NCI-H2029 treated with DMSO at 0.1 percent for 48 hours (cell line): Measurements from ENCODE around the gene SCN2A.
"Not testable (repeated sequence)": the region's sequence is repeated elsewhere in the genome, so short reads cannot be mapped to it uniquely, and the experiment has no call there.

Experiments
- DNase-seq: peaks from one replicate; lab custom pipeline; 2025; lab: John Stamatoyannopoulos, UW

Gene SCN2A

DNA sequence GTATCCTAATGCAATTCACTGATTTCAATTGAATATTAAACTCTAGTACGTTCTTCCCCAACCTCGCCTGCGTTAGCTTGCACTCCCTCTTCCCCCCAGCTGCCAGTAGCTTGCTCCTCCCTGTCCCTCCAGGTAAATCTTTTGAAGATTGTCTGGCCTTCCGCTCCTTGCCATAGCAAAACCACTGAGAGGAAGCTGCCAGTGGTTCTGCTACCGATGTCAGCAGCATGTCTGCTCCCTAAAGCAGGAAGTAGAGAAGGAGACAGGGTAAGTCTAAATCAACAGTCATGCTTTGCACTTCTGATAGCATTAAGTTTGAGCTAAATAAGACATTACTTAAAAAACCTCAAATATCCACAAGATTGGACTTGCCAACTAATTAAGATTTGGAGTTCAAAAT lies 89.1 kb downstream of the SCN2A start:
- DNase-seq = no peak

DNA sequence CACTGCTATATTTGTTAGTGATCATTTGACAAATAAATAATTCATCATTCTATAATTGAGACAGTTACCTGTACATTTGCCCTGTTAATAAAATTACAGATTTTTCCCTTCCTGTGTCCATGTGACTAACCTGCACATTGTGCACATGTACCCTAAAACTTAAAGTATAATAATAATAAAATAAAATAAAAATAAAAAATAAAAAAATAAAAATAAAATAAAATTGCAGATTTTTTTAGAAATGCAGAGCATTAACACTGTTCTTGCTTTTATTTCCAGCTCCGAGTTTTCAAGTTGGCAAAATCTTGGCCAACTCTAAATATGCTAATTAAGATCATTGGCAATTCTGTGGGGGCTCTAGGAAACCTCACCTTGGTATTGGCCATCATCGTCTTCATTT lies 105.1 kb downstream of the SCN2A start:
- not testable (repeated sequence) for DNase-seq

GRCh38 chr2:165348441-165348840 lies 109.2 kb downstream of the SCN2A start:
- no peak for DNase-seq

GRCh38 chr2:165349181-165349580 lies 110.0 kb downstream of the SCN2A start:
- no peak for DNase-seq

- no peak for DNase-seq
These were observed 118.5 kb downstream of the SCN2A start for GRCh38 chr2:165357758-165358157.

DNA sequence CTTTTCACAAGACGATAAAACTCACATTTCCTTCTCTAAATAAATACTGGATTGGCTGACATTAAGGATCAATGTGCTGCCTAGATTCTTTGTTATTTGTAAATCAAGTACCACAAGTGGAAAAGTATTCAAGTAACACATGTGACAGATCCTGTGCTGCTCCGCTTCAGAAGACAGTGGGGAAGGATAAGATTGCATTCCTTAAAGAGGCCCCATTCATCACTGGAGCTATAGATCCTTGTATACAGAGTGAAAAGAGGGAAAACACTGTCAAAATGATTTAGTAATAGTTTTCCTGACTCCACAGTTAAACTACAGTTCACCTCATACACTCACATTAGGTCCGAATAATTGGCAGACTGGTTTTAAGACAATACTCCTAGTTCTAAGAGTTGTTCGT lies 122.3 kb downstream of the SCN2A start:
- DNase-seq = no peak

- DNase-seq = no peak
These were observed 130.1 kb downstream of the SCN2A start for GRCh38 chr2:165369131-165369897.

GRCh38 chr2:165369898-165370296 lies 130.7 kb downstream of the SCN2A start:
- DNase-seq = no peak

DNA sequence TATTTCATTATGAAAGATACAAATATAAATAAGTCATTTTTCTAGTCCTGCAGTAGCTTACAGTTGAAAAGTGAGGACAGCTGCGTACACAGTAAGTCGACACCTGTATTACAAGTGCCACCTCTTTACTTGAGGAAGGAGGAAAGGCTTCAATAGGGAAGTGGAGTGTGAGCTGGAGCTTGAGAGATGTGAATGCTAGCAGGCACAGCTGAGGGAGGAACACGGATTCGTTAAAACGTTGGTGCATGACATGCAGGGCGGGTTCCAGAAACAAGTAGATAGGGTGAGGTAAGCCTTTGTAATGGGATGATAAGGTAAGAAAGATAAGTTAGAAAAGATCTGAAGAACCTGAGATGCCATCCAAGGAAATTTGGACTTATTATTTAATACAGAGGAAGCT lies 132.1 kb downstream of the SCN2A start:
- DNase-seq = peak; percentile 96

GRCh38 chr2:165373278-165374010 lies 134.2 kb downstream of the SCN2A start:
- no peak for DNase-seq

DNA sequence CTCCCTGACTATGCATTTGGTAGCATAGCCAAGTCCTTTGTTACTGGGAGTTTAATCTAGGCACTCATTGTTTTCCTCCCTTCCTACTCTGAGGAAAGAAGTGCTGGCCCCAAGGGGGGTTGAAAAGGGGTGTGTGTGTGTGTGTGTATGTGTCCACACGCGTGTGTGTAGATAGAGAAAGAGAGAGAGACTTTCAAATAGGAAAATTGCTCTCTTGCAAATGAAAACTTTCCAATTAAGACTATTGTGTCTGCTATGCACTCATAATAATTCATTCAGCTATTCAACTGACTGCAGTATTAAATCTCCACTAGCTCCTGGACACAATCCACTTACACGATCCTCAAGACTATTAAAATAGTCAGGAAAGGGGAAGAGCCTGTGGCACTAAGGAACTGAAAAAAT lies 137.4 kb downstream of the SCN2A start:
- DNase-seq = no peak

DNA sequence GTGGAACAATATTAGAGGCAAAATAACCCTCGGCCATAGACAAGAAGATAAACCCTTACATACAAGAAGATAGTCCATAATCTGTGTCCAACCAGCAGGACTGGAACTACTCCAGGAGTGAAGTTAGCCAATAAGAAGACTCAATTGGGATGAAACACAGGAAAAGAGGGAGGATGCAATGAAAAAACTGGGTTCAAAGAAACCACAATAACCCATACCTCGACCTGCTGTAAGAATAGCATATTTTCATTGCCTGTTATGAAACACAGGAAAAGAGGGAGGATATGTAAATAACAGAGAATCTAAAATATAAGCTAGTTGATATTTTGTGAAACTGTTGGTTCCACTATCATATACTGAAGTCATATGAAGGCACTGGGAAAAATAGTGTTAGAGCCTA lies 143.1 kb downstream of the SCN2A start:
- no peak for DNase-seq

GRCh38 chr2:165390875-165391274 lies 151.7 kb downstream of the SCN2A start:
- no peak for DNase-seq

DNA sequence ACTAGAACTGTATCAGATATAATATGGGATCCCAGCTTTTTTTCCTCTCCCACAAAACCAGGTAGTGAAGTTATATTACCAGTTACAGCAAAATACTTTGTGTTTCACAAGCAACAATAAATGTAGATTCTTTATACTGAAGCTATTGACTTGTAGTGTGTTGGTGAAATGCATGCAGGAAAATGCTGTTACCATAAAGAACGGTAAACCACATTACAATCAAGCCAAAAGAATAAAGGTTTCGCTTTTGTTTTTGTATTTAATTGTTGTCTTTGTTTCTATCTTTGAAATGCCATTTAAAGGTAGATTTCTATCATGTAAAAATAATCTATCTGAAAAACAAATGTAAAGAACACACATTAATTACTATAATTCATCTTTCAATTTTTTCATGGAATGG lies 152.6 kb downstream of the SCN2A start:
- no peak for DNase-seq

- not testable (repeated sequence) for DNase-seq
These were observed 159.4 kb downstream of the SCN2A start for GRCh38 chr2:165398603-165399002.

- DNase-seq = peak; percentile 81
These were observed 162.2 kb downstream of the SCN2A start for GRCh38 chr2:165401285-165401852.

DNA sequence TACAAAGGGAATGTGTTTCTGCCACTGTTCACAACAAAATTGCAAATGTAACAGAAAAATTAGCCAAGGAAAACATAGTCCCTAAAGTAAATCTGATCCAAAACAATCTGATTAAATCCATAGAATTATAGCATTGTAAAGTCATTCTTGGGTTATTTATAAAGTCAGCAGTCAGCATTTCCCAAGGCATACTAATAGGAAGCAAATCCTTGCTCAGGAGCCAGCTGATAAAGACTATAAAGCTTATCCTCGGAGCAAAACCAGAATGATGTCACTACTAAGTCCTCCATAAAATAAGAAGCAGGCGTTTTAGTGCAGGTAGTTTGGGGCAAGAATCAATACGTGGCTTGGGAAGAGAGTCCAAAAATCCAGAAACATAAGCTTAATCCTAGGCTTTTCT lies 162.9 kb downstream of the SCN2A start:
- no peak for DNase-seq

GRCh38 chr2:165406173-165406572 lies 167.0 kb downstream of the SCN2A start:
- peak; percentile 9 for DNase-seq

DNA sequence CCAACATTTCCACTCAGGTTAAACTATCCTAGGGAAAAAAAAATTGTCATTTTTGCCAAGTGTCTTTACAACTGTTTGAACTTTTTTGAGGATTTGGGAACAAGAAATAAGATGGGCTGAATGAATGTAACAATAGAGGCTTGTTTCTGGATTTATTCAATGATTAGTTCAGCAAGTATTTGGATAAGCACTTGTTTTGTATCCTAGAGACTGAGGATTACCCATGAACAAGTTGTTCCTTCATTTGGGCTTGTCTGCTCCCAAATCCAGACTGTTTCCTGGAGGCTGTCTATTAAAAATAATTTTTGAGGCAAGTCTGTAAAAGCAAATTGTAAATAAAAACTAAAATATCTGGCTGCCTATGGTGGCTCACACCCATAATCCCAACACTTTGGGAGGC lies 168.3 kb downstream of the SCN2A start:
- DNase-seq = no peak

GRCh38 chr2:165408186-165408585 lies 169.0 kb downstream of the SCN2A start:
- DNase-seq = peak; percentile 88

DNA sequence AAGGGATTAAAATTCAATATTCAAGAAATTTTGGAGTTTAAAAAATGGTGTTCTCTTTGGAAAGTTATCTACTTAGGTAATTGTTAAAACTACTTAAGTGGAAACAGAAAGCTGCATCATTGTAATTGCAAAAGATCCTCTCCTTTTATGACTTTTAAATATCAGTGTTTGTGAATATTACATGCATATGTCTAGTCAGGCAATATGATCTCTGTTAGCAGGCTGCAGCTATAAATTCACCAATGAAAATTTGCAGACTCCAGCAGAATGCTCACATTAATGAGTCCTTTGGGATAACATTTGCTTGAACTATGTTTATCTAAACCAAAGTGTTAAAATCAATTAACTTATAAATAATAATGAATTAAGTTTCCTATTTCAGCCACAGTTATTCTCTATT lies 171.1 kb downstream of the SCN2A start:
- no peak for DNase-seq

DNA sequence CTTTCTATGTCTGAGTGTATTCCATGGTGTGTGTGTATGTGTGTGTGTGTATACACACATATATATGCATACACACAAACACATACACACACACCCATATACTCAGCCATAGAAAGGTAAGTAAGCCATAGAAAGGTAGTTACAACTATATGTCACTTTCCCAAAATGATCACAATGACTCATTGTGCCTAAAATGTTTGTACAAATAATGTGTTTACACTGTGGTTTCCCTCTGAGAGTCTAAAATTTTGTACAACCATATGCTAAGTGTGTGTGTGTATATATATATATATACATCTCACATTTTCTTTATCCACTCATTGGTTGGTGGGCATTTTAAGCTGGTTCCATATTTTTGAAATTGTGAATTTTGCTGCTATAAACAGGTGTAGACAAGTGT lies 175.0 kb downstream of the SCN2A start:
- DNase-seq = no peak

DNA sequence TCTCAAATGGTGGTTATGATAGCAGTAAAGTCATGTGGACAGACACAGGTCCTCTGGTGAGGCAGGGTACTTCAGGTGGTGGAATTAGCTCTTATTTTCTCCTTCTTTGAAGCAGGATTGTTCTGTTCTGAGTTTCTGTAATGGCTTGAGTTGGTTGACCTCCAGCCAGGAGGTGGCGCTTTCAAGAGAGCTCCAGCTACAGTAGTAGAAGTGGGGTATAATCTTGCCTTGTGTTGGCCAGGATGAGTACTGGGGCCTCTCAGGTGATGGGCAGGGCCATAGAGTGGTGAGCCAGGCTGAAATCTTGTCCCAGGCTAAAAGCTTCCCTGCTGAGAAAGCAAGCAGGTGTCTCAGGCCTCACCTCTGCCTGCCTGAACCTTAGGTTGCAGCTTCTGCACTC lies 177.8 kb downstream of the SCN2A start:
- no peak for DNase-seq
